Stimulated activated CD8-positive, alpha-beta memory T cell treated with anti-CD3 and anti-CD28 coated beads, Interleukin-12 subunit alpha, Interleukin-12 subunit beta, amount 100 ng/mL, for 4 hours (primary cell): ENCODE data around the gene DDA1.
A peak's percentile ranks its signal among the peaks of the same experiment; 100 is the strongest.
"Not testable (repeated sequence)": the region's sequence is repeated elsewhere in the genome, so short reads cannot be mapped to it uniquely, and the experiment has no call there.

ENCODE experiments used
- DNase-seq: peaks from one replicate; pipeline ENCODE4 v3.0.0-alpha.2; 2020; ENCODE audit warnings: low read depth

Gene DDA1

GRCh38 chr19:17309198-17309964 lies at the start of gene DDA1:
Gene DDA1, plus strand, starts transcription at chr19:17309563. Its CDS starts 92 bp downstream, at chr19:17309655.
- DNase-seq: peak; percentile 96

DNA sequence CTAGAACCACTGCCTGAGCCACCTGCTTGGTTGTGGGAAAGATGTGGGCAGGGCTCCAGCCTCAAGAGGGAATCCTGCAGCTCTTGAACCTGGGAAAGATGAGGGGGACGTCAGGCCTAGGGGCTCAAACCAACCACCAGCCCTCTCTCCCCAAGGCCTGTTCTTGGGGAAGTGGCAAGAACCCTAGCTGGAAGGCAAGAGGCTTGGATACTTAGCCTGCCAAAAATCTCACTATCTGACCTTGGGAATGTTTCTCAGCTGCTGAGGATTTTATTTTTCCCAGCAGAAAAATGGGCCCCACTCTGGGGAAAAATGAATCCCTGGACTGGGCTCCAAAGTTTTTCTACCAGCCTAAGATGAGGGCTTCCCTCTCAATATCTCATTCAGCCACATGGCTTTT lies 49.4 kb upstream of the DDA1 start:
- no peak for DNase-seq

DNA sequence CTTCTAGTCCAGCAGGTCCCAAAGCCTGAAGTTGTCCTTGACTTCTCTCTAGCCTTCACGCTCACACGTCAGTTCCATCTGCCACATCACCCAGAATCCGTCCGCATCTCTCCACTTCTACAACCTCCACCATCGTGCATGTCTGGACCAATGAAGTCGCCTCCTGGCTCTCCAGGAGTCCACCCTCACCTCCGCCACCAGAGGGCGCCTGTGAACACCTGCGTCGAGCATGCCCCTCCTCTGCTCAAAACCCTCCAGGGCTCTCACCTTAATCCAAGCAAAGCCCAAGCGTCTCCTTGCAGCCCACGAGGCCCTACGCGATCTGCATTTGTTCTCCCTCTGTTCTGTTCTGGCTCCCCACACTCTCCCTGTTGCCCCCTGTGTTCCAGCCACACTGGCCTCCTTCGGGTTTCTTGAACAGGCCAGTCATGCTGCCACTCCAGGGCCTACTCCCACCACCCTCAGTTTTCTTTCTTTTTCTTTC lies 48.5 kb upstream of the DDA1 start:
- peak; percentile 68 for DNase-seq

GRCh38 chr19:17262557-17262956 lies 46.8 kb upstream of the DDA1 start:
- DNase-seq: no peak

DNA sequence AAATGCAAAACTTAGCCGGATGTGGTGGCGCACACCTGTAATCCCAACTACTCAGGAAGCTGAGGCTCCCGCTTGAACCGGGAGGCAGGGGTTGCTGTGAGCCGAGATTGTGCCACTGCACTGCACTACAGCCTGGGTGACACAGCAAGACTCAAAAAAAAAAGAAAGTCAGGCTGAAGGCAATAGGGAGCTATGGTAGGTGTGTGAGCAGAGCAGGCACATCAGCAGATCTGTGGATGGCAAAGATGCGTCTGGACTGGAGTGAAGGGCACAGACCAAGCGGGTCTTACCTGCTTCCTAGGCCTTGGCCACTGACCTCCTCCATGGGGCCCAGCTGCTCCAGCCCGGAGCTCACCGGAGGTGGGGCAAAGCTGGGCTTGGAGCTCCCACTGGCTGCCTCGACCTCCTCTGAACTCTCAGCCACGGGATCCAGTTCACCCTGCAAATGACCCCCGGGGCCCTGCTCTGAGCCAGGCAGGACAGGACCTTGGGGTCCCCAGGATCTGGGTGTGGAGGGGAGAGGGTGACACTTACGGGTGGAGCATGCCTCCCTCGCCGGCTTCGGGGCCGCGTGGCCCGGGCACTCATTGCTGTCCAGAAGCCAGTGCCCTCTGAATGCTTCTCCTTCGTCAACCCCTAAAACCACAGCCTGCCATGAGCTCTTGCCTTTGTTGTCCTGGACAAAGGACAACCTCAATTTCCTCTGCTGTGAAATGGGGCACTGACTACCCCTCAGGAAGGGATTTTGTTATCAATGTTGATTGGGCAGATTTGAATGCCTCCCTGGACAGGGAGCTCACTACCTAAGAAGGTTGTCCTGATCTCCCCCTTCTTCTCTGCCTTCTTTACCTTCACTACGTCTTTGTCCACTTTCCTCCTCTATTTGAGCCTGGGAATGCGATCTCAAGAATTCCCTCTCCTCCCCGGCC lies 45.4 kb upstream of the DDA1 start:
- DNase-seq: no peak

DNA sequence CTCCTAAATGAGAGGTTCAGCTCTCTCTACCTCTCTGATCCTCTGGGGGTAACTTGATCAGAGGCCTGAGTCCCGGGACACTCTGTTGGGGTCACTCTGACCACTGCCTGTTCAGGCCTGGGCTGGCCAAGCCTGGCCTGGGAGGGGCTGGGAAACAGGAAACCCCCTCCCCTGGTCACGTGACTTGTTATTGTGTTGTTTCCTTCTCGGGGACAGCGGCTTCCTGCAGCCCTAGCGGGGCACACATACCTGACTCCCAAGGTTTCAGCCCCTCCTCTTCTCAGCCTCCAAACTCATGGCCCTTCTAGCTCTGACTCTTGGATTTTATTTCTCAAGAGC lies 44.8 kb upstream of the DDA1 start, which contains the start of gene USHBP1:
Gene USHBP1 (minus strand): TSS at position 105 of the 339 bp plus-strand sequence. CDS start 446 bp downstream, outside the sequence.
- no peak for DNase-seq

DNA sequence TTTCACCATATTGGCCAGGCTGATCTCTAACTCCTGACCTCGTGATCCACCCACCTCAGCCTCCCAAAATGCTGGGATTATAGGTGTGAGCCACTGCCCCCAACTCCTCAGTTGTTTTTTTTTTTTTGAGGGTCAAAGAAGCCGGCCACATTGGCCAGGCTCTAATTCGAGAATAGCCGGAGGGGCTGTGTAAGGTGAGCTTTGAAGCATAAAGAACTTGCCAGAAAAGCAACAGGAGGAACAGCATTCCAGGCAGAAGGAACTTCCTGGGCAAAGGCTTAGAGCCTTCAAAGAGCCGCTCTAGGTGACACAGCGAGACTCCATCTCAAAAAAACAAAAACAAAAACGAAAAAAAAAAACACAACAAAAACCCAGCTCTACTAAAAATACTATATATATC lies 43.3 kb upstream of the DDA1 start:
- DNase-seq: no peak

- no peak for DNase-seq
Measured at GRCh38 chr19:17266589-17266974, 42.8 kb upstream of the DDA1 start.

- DNase-seq: peak; percentile 80
Measured at GRCh38 chr19:17266975-17267788, 42.2 kb upstream of the DDA1 start, which contains the start of gene BABAM1. Gene BABAM1, plus strand, starts transcription at chr19:17267443. Its CDS starts 1,364 bp downstream, at chr19:17268807.

GRCh38 chr19:17268754-17269153 lies 40.6 kb upstream of the DDA1 start:
- no peak for DNase-seq

GRCh38 chr19:17274892-17275291 lies 34.5 kb upstream of the DDA1 start:
- DNase-seq: not testable (repeated sequence)

DNA sequence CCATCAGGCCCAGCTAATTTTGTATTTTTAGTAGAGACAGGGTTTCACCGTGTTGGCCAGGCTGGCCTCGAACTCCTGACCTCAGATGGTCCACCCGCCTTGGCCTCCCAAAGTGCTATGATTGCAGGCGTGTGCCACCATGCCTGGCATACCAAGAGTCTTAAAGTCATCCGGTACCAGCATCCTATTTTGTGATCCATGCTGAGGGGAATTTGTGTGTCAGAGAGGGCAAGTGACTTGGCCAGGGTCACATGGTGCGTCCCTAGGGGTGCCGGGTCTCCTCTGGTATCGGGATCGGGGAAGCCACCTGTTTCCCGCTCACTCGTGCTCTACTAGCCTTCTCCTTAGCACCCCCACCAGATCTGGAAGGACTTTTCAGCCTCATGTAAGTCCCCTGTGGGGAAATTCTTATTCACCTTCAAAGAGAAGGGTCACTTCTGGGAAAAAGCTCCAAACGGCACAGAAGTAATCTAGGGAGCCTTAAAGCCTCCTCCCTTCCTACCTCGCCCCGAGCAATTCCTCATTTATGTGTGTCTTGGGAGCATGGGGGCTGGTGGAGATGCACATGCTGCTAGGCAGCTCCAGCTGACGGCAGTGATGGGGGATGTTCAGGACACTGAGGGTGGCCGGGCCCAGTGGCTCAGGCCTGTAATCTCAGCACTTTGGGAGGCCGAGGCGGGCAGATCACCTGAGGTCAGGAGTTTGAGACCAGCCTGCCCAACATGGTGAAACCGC lies 33.8 kb upstream of the DDA1 start:
- DNase-seq: no peak

- DNase-seq: no peak
Measured at GRCh38 chr19:17279436-17279835, 29.9 kb upstream of the DDA1 start.

GRCh38 chr19:17281391-17282304 lies 27.7 kb upstream of the DDA1 start, which contains the start of gene ANKLE1:
Gene ANKLE1, plus strand, starts transcription at chr19:17281901. Its CDS starts 20 bp downstream, at chr19:17281921.
- peak; percentile 6 for DNase-seq

GRCh38 chr19:17282488-17283125 lies 26.8 kb upstream of the DDA1 start:
- peak; percentile 59 for DNase-seq

GRCh38 chr19:17283504-17283996 lies 25.8 kb upstream of the DDA1 start:
- no peak for DNase-seq

DNA sequence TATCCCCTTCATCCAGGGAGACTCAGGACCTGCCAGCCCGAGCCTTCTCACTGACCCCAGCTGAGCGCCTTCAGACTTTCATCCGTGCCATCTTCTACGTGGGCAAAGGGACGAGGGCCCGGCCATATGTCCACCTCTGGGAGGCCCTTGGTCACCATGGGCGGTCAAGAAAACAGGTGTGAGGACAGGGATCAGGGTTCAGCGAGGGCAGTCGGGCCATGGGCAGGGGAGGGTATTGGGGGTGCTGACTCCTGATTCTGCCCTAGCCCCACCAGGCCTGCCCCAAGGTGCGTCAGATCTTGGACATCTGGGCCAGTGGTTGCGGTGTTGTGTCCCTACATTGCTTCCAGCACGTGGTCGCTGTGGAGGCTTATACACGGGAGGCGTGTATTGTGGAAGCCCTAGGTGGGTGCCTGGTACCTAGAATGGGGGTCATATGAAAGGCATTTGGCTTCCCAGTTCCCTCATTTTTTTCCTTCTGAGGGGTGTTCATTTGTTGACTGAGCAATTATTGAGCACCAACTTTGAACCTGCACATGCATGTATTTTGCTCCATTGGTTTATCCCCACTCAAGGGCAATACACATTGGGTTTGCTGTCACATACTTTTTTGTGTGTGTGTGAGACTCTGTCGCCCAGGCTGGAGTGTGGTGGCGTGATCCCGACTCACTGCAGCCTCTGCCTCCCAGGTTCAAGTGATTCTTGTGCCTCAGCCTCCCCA lies 23.8 kb upstream of the DDA1 start:
- DNase-seq: no peak

DNA sequence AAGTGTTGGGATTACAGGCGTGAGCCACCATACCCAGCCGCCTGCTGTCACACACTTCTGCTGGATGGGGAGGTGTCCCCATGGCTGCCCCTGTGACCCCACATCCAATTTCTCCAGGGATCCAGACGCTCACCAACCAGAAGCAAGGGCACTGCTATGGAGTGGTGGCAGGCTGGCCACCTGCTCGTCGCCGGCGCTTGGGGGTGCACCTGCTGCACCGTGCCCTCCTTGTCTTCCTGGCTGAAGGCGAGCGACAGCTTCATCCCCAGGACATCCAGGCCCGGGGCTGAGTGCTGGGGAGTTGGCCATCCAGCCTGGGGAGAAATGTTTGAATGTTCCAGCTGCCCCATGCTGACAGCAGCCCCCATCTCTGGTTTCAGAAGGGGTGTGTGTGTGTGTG lies 23.1 kb upstream of the DDA1 start:
- no peak for DNase-seq

GRCh38 chr19:17286752-17287151 lies 22.6 kb upstream of the DDA1 start:
- no peak for DNase-seq
